Measurements from ENCODE around the gene AHRR. TPM values are rescaled to one million over a fixed set of nuclear protein-coding genes. Genes with fewer than 3 reads are reported as not detected.

The AHRR gene
- total and polyA plus RNA-seq, 2 experiments from 2014 or later, result 0.27 to 1.8 TPM

DNA sequence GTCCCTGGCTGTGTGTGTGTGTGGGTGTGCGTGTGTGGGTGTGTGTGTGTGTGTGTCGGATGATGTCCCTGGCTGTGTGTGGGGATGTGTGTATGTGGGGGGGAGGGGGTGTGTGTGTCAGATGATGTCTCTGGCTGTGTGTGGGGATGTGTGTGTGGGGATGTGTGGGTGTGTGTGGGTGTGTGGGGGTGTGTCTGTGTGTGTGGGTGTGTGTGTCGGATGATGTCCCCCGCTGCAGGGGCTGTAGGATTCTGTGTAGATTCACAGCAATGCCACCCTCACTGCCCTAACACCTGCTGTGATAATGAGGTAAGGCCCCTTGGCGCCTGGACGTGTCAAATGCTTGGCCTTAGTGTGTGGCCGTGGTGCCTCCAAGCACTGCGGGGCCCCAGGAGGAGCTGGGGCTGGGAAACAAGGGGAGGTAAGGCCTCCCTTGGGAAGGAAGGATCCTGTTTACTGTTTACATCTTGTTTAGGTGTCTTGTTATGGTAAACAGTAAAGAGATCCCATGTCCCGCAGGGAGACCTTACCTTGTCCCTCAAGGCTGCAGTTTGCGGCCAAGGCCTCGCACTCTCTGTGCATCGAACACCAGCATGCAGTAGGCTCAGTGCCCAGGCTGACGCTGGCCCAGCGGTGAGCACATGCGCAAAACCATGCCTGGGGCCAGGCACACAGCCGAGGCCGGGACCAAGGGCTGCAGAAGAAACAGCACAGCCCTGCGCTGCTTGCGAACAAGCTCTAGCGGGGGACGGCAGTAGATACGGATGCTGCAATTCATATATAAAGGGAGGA lies 24.1 kb downstream of the AHRR start (continued):
- TF ChIP-seq, protein P1, sequence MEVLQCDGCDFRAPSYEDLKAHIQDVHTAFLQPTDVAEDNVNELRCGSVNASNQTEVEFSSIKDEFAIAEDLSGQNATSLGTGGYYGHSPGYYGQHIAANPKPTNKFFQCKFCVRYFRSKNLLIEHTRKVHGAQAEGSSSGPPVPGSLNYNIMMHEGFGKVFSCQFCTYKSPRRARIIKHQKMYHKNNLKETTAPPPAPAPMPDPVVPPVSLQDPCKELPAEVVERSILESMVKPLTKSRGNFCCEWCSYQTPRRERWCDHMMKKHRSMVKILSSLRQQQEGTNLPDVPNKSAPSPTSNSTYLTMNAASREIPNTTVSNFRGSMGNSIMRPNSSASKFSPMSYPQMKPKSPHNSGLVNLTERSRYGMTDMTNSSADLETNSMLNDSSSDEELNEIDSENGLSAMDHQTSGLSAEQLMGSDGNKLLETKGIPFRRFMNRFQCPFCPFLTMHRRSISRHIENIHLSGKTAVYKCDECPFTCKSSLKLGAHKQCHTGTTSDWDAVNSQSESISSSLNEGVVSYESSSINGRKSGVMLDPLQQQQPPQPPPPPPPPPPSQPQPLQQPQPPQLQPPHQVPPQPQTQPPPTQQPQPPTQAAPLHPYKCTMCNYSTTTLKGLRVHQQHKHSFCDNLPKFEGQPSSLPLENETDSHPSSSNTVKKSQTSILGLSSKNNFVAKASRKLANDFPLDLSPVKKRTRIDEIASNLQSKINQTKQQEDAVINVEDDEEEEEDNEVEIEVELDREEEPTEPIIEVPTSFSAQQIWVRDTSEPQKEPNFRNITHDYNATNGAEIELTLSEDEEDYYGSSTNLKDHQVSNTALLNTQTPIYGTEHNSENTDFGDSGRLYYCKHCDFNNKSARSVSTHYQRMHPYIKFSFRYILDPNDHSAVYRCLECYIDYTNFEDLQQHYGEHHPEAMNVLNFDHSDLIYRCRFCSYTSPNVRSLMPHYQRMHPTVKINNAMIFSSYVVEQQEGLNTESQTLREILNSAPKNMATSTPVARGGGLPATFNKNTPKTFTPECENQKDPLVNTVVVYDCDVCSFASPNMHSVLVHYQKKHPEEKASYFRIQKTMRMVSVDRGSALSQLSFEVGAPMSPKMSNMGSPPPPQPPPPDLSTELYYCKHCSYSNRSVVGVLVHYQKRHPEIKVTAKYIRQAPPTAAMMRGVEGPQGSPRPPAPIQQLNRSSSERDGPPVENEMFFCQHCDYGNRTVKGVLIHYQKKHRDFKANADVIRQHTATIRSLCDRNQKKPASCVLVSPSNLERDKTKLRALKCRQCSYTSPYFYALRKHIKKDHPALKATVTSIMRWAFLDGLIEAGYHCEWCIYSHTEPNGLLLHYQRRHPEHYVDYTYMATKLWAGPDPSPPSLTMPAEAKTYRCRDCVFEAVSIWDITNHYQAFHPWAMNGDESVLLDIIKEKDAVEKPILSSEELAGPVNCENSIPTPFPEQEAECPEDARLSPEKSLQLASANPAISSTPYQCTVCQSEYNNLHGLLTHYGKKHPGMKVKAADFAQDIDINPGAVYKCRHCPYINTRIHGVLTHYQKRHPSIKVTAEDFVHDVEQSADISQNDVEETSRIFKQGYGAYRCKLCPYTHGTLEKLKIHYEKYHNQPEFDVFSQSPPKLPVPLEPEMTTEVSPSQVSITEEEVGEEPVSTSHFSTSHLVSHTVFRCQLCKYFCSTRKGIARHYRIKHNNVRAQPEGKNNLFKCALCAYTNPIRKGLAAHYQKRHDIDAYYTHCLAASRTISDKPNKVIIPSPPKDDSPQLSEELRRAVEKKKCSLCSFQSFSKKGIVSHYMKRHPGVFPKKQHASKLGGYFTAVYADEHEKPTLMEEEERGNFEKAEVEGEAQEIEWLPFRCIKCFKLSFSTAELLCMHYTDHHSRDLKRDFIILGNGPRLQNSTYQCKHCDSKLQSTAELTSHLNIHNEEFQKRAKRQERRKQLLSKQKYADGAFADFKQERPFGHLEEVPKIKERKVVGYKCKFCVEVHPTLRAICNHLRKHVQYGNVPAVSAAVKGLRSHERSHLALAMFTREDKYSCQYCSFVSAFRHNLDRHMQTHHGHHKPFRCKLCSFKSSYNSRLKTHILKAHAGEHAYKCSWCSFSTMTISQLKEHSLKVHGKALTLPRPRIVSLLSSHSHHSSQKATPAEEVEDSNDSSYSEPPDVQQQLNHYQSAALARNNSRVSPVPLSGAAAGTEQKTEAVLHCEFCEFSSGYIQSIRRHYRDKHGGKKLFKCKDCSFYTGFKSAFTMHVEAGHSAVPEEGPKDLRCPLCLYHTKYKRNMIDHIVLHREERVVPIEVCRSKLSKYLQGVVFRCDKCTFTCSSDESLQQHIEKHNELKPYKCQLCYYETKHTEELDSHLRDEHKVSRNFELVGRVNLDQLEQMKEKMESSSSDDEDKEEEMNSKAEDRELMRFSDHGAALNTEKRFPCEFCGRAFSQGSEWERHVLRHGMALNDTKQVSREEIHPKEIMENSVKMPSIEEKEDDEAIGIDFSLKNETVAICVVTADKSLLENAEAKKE (CRISPR knock-in tag; IDR thresholded peaks at IDR 0.05), result no peak
- TF ChIP-seq NANOG (IDR thresholded peaks at IDR 0.05; ENCODE audit: borderline replicate concordance), result no peak
- no peak for TF ChIP-seq JUNB (IDR thresholded peaks at IDR 0.05; ENCODE audit: unreplicated experiment)
- TF ChIP-seq, protein P2, sequence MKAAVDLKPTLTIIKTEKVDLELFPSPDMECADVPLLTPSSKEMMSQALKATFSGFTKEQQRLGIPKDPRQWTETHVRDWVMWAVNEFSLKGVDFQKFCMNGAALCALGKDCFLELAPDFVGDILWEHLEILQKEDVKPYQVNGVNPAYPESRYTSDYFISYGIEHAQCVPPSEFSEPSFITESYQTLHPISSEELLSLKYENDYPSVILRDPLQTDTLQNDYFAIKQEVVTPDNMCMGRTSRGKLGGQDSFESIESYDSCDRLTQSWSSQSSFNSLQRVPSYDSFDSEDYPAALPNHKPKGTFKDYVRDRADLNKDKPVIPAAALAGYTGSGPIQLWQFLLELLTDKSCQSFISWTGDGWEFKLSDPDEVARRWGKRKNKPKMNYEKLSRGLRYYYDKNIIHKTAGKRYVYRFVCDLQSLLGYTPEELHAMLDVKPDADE (IDR thresholded peaks at IDR 0.05), result no peak
- TF ChIP-seq CREB1 (CRISPR knock-in tag; IDR thresholded peaks at IDR 0.05; ENCODE audit: low read depth), result no peak
- TF ChIP-seq ZNF114 (CRISPR knock-in tag; IDR thresholded peaks at IDR 0.05), result no peak
- TF ChIP-seq POLR2AphosphoS5 (IDR thresholded peaks at IDR 0.05; ENCODE audit: low read depth), result no peak
- TF ChIP-seq EZH2phosphoT487 (IDR thresholded peaks at IDR 0.05; ENCODE audit: unreplicated experiment), result no peak
